ENCODE measurements around the gene RTF2.

GRCh38 chr20:56426926-56427325 is 41.5 kb upstream of the RTF2 start:
- TF ChIP-seq POLR2A (IDR thresholded peaks at IDR 0.05) = no peak
- TF ChIP-seq, protein P1, sequence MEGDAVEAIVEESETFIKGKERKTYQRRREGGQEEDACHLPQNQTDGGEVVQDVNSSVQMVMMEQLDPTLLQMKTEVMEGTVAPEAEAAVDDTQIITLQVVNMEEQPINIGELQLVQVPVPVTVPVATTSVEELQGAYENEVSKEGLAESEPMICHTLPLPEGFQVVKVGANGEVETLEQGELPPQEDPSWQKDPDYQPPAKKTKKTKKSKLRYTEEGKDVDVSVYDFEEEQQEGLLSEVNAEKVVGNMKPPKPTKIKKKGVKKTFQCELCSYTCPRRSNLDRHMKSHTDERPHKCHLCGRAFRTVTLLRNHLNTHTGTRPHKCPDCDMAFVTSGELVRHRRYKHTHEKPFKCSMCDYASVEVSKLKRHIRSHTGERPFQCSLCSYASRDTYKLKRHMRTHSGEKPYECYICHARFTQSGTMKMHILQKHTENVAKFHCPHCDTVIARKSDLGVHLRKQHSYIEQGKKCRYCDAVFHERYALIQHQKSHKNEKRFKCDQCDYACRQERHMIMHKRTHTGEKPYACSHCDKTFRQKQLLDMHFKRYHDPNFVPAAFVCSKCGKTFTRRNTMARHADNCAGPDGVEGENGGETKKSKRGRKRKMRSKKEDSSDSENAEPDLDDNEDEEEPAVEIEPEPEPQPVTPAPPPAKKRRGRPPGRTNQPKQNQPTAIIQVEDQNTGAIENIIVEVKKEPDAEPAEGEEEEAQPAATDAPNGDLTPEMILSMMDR (IDR thresholded peaks at IDR 0.05) = no peak
